ENCODE results near the gene MAFF.

MAFF gene

DNA sequence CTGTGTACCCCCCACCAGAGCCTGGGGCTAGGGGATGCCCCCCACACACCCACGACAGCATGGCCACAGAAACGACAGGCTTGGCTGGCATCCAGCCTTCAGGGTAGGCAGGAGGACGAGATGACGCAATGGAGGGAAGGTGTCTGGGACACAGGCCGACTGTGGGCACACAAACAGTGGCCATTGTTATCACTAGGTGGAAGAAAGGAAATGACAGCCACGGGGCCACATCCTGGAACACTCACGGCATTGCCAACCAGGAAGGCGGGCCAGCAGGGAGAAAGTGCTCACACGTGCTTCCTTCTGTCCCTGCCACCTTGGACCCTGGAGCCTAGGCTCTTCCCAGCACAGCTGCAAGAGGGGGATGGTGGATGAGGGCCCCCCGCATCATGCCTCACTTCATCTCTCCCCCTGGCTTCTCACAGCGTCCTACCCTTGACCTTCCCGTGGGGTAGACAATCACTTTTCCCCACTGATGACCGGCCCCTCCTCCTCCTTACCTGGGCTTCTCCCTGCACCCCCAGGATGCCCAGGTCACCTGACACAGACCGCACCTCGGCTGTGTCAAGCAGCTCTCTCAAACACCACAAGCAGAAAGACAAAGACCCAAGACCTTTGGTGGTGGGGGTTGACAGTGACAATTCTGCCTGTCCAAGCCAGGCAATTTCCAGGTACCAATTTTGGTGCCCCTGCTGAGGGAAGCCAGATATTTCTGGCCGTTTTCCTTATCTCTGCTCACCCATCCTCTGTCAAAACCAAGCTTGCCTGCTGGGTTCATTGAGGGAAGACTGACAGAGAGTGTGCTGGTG is 28.8 kb upstream of the MAFF start:
- Histone ChIP-seq H3K9ac (no peak overlapping the region), H2AFZ (ENCODE audit: low read depth) (no peak overlapping the region), H3K4me2 (no peak overlapping the region), H3K79me2 (ENCODE audit: insufficient read depth, low read depth) (no peaks in the 10 kb centered on the region), H3K4me1 (ENCODE audit: low read depth, poor library complexity, severe bottlenecking) (peaks cover 29% of the 10 kb centered on the region), H3K27me3 (ENCODE audit: insufficient read depth, low read depth) (no peaks in the 10 kb centered on the region), H3K36me3 (ENCODE audit: insufficient read depth) (no peaks in the 10 kb centered on the region), H3K27ac (no peak overlapping the region), H3K4me3 (IDR thresholded peaks at IDR 0.05; ENCODE audit: insufficient read depth, low read depth, low read length) (no peak overlapping the region), H4K20me1 (ENCODE audit: insufficient read depth) (no peaks in the 10 kb centered on the region)
- TF ChIP-seq, protein P1, sequence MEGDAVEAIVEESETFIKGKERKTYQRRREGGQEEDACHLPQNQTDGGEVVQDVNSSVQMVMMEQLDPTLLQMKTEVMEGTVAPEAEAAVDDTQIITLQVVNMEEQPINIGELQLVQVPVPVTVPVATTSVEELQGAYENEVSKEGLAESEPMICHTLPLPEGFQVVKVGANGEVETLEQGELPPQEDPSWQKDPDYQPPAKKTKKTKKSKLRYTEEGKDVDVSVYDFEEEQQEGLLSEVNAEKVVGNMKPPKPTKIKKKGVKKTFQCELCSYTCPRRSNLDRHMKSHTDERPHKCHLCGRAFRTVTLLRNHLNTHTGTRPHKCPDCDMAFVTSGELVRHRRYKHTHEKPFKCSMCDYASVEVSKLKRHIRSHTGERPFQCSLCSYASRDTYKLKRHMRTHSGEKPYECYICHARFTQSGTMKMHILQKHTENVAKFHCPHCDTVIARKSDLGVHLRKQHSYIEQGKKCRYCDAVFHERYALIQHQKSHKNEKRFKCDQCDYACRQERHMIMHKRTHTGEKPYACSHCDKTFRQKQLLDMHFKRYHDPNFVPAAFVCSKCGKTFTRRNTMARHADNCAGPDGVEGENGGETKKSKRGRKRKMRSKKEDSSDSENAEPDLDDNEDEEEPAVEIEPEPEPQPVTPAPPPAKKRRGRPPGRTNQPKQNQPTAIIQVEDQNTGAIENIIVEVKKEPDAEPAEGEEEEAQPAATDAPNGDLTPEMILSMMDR (conservative IDR thresholded peaks at IDR 0.05; ENCODE audit: low read depth, low read length) = no peak

DNA sequence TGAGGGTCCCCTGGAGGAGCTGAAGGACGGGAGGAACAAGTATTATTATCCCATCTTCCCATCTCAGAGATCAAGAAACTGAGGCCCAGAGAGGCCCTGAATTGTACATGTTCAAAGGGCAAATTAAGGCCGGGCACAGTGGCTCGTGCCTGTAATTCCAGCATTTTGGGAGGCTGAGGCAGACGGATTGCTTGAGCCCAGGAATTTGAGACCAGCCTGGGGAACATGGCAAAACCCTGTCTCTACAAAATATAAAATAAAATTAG is 28.2 kb upstream of the MAFF start:
- H2AFZ ChIP-seq (ENCODE audit: low read depth) = no peak overlapping the region
- H3K36me3 ChIP-seq (ENCODE audit: insufficient read depth) = no peaks in the 10 kb centered on the region
- no peak overlapping the region for H3K4me3 ChIP-seq (IDR thresholded peaks at IDR 0.05; ENCODE audit: insufficient read depth, low read depth, low read length)
- no peaks in the 10 kb centered on the region for H3K79me2 ChIP-seq (ENCODE audit: insufficient read depth, low read depth)
- no peak overlapping the region for H3K4me2 ChIP-seq
- no peak overlapping the region for H3K9ac ChIP-seq
- H3K27ac ChIP-seq = no peak overlapping the region
- TF ChIP-seq, protein P1 (conservative IDR thresholded peaks at IDR 0.05; ENCODE audit: low read depth, low read length) = no peak
- H3K27me3 ChIP-seq (ENCODE audit: insufficient read depth, low read depth) = no peaks in the 10 kb centered on the region
- no peaks in the 10 kb centered on the region for H4K20me1 ChIP-seq (ENCODE audit: insufficient read depth)
- peaks cover 34% of the 10 kb centered on the region for H3K4me1 ChIP-seq (ENCODE audit: low read depth, poor library complexity, severe bottlenecking)

DNA sequence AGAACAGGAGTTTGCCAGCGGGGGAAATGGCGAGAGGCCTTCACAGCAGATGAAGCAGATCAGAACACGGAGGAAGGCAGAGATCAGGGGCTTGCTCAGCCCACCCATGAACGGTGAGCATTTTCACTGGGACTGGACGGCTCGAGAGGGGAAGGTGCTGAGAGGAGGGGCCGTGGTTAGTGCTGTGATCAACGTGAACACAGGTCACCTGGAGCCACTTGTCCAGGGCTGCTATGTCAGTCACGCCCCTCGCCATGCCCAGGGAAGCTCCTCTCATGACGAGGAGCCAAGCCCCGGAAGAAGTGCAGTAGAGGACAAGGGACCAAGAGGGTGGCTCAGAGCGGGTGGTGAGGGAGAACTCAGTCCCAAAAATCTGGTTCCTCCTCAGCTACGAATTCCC is 27.2 kb upstream of the MAFF start:
- no peak overlapping the region for H3K9ac ChIP-seq
- no peak overlapping the region for H3K27ac ChIP-seq
- no peaks in the 10 kb centered on the region for H3K27me3 ChIP-seq (ENCODE audit: insufficient read depth, low read depth)
- no peak overlapping the region for H3K4me3 ChIP-seq (IDR thresholded peaks at IDR 0.05; ENCODE audit: insufficient read depth, low read depth, low read length)
- H2AFZ ChIP-seq (ENCODE audit: low read depth) = no peak overlapping the region
- H4K20me1 ChIP-seq (ENCODE audit: insufficient read depth) = no peaks in the 10 kb centered on the region
- no peaks in the 10 kb centered on the region for H3K36me3 ChIP-seq (ENCODE audit: insufficient read depth)
- peaks cover 44% of the 10 kb centered on the region for H3K4me1 ChIP-seq (ENCODE audit: low read depth, poor library complexity, severe bottlenecking)
- H3K4me2 ChIP-seq = no peak overlapping the region
- TF ChIP-seq, protein P1 (conservative IDR thresholded peaks at IDR 0.05; ENCODE audit: low read depth, low read length) = no peak
- no peaks in the 10 kb centered on the region for H3K79me2 ChIP-seq (ENCODE audit: insufficient read depth, low read depth)

DNA sequence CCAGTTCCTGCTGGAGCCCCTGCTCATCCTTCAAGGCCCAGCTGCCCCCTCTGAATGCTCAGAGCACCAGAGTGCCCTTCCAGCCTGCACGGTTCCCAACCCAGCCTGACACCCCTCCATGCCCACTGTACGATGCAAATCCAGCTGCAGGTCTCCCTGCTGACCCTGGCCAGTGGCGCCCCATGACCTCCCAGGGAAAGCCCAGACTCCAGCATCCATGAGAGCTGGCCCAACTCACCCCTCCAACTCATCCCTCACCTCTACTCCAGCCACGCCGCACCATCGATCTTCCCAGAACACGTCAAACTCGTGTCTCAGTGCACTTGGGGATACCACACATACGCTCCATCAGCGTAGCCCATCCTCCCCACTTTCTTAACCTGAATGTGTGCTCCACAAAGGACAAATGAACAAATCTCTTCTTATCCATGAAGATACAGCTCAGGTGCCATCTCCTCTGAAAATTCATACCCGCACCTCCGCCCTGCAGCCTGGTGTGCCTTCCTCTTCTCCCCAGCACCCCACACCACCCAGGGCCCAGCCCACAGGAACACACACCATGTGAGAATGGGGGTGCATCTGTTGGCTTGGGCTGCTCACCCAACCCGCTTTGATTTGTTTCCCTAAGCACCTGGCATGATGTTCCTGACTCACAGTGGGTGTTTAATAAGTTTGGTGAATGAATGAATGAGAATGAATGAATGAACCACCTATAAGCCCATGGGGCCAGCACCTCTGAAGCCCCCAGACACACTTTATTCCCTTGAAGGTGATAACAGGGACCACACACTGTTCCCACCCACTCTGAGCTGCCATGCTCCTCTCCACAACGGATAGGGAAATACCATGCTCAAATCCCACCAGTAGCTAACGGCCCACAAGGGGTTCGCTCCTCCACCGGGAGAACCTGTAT is 26.3 kb upstream of the MAFF start:
- Histone ChIP-seq H3K4me3 (IDR thresholded peaks at IDR 0.05; ENCODE audit: insufficient read depth, low read depth, low read length) (no peak overlapping the region), H4K20me1 (ENCODE audit: insufficient read depth) (no peaks in the 10 kb centered on the region), H3K36me3 (ENCODE audit: insufficient read depth) (no peaks in the 10 kb centered on the region), H3K4me1 (ENCODE audit: low read depth, poor library complexity, severe bottlenecking) (peaks cover 53% of the 10 kb centered on the region), H2AFZ (ENCODE audit: low read depth) (no peak overlapping the region), H3K4me2 (peak overlapping the region; percentile 97; the same call in 1 of the 2 replicates), H3K27me3 (ENCODE audit: insufficient read depth, low read depth) (no peaks in the 10 kb centered on the region), H3K79me2 (ENCODE audit: insufficient read depth, low read depth) (no peaks in the 10 kb centered on the region), H3K27ac (peak overlapping the region; percentile 91), H3K9ac (peak overlapping the region; percentile 66; the same call in 1 of the 2 replicates)
- TF ChIP-seq, protein P1 (conservative IDR thresholded peaks at IDR 0.05; ENCODE audit: low read depth, low read length) = no peak

All from KMS-11 (cell line).